ENCODE measurements around the gene TSPAN17.
"Not testable (repeated sequence)": the region's sequence is repeated elsewhere in the genome, so short reads cannot be mapped to it uniquely, and the experiment has no call there.

The TSPAN17 gene, protein sequence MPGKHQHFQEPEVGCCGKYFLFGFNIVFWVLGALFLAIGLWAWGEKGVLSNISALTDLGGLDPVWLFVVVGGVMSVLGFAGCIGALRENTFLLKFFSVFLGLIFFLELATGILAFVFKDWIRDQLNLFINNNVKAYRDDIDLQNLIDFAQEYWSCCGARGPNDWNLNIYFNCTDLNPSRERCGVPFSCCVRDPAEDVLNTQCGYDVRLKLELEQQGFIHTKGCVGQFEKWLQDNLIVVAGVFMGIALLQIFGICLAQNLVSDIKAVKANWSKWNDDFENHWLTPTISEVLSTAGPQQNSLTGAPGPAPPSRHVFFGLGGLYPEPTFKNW

DNA sequence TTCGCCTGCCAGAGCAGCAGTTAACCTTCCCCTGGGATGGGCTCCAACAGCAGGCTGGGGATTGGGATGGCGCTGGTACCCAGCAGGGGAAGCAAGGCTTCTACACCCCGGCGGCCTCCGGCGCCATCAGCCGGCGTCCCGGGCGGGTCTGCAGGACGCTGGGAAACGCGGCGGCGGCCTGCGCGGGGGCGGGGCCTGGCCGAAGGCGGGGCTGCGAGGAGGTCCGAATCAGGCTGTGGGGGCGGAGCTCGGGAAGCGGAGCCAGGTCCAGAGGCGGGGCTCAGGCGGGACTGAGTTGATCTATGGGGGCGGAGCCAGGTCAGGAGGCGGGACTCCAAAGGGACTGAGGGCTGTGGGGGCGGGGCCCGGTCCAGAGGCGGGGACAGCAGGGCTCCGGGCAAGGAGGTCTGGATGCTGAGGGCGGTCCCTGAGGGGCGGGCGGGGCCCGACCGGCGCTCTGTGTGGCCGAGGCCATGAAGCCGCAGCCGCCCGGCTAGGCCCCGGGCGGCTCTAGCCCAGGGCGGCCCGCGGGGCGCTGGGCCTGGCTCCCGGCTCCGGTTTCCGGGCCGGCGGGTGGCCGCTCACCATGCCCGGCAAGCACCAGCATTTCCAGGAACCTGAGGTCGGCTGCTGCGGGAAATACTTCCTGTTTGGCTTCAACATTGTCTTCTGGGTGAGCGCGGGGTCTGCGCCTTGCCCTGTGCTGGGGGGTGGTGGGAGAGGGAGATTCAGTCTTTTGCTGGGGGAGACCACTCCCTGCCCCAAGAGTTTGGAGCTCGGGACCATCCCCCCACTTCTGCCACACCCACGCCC is at the start of gene TSPAN17:
TSPAN17 (plus strand) TSS at position 455 of the 813 bp plus-strand sequence; CDS start at position 587, 132 bp downstream.
- DNase-seq, result peak; percentile 95

DNA sequence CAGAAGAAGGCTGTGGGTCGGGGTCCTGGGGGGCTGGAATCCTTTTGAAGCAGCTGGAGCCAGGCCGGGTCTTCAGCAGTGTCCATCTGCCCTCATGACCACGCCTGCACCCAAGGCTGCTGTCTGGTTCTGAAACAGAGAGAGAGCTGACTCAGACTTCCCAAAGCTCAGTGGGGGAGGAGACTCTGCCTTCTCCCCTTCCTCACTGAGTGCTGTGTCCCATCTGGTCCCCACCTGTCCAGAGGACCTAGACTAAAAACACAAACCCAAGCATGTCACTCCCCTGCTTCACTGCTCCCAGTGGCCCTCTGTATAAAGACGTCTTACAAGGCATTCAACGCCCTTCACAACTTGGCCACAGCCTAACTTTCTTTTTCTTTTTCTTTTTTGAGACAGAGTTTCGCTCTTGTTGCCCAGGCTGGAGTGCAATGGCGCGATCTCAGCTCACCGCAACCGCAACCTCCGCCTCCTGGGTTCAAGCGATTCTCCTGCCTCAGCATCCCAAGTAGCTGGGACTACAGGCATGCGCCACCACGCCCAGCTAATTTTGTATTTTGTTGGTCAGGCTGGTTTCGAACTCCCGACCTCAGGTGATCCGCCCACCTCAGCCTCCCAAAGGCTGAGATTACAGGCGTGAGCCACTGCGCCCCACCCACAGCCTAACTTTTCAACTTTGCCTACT is 47.4 kb upstream of the TSPAN17 start:
- not testable (repeated sequence) for DNase-seq

DNA sequence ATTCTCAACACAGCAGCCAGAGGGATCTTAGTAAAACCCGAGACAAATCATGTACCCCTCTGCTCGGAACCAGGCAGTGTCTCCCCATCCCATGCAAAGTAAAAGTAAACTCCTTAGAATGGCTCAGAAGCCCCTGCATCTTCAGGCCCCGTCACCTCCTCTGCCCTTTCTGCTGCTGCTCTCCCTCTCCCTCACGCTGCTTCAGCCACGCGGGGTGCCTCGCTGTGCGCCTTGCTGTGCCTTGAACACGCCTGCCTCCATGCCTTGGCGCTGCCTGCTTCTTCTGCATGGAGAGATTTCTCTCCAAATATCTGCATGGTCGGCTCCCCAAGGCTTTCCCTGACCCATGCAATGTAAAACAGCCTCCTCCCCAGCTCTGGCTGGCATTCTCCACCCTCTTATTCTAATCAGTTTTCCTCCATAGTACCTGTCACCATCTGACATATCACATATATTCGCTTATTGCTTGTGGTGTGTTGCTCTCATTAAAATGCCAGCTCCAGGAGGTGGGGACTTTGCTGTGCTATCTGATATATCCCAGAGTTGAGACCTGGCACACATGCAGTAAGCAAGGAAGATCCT is 45.3 kb upstream of the TSPAN17 start:
- no peak for DNase-seq

DNA sequence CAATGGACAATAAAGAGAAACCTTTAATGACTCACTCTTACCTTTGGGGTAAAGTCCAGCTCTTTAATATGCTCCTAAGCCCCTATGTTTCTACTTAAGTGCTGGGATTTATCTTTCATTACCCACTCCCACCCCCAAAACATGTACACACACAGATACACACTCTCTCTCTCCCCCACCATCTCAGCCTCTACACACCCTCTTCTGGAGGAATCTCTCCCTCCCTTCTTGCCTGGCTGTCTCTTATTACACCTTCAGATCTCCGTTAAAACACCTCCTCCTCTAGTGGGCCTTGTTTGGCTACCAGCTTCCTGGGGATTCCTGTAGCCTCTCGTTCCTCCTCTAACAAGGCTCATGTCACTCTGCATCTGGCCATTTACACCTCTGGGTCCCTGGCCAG is 44.2 kb upstream of the TSPAN17 start:
- no peak for DNase-seq

DNA sequence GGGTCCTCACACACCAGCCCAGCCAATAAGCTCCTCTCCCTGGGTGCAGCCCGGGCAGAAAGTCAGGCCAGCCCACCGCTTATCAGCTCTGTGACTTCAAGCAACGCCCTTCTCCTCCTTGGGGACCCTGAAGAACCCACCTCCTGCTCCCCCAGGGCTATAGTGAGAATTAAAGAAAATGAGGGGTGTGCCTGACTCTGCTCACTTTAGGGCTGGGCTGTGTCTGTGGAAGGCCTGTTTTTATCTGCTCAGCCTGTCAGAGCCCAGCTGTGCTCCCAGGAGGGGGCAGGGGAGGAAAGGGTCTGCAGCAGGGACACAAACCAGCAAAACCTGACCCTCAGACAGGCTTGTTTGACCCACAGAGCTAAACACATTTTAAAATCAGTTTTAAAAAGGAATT is 41.3 kb upstream of the TSPAN17 start:
- no peak for DNase-seq

DNA sequence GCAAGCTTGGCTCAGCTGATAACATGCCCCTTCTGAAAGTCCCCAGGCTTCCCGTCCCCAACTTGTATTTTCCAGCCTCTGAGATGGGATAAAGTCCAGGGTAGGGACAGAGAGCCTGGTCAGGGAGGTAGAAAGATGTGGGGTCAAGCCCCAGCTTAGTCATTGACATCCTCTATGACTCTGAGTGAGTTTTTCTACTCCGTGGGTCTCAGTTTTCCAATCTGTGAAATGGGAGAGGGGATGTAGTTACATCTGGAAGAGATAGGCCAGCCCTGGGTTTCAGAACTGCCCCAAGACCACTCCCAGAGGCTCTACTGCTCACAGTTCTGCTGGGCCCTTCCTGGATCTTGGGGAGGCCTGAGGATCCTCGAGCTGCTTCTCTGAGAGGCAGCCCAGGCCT is 40.4 kb upstream of the TSPAN17 start:
- DNase-seq, result no peak

DNA sequence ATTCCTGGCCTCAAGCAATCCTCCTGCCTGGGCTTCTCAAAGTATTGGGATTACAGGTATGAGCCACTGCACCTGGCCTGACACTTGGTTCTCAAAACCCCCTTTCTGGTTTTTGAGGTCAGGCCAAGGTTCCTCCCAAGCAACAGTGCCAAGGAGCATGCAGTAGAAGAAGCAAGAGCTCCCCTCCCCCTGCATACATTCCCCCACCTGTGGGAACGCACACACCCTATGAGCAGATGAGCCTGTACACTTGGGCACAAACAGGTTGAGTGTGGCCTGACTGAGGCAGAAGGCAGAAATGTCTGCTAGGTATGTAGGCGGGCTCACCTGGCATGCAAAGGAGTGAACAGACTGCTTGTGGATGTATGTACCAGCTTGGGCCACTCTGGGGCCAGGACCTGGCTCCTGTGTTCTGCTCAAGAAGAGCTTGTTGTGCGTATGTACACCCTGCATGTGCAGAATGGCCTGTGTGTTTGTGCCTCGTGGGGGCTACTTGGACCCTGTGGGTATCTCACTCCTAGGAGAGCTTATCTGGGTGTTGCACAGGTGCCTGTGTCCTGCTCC is 39.1 kb upstream of the TSPAN17 start:
- no peak for DNase-seq

DNA sequence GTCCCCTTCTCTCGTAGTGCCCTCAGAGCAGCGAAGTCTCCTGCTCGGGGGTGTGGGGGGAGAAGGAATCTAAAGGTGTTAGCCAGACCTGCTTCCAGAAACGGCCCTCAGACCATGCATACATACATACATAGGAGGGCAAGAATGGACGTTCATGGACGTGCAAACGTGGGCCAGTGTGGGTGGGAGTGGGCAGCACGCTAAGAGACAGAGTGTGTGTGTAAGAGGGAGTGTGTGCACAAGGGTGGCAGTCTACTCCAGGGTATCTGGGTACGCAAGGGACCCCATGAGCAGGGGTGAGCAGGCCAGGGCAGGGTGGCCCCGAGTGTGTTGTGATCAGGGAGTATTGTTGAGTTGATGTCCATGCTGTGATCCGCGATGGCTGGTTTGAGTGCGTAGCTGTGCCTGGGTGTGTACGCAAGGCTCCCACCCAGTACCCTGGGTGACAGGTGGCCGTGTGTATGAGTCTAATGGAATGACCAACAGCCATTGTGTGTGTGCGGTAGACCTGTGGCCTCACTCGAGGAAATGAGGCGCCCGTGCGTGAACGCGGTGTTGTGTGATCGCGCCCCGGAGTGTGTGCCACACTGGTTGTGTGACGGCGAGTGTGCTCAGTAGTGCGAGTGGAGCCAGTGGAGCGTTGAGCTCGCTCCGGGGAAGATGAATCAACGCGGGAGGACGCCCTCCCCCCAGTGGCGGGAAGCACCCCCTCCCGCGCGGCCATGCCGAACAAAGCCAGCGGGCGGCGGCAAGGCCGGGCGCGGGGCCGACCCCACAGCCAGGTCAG is 38.2 kb upstream of the TSPAN17 start:
- DNase-seq, result no peak

DNA sequence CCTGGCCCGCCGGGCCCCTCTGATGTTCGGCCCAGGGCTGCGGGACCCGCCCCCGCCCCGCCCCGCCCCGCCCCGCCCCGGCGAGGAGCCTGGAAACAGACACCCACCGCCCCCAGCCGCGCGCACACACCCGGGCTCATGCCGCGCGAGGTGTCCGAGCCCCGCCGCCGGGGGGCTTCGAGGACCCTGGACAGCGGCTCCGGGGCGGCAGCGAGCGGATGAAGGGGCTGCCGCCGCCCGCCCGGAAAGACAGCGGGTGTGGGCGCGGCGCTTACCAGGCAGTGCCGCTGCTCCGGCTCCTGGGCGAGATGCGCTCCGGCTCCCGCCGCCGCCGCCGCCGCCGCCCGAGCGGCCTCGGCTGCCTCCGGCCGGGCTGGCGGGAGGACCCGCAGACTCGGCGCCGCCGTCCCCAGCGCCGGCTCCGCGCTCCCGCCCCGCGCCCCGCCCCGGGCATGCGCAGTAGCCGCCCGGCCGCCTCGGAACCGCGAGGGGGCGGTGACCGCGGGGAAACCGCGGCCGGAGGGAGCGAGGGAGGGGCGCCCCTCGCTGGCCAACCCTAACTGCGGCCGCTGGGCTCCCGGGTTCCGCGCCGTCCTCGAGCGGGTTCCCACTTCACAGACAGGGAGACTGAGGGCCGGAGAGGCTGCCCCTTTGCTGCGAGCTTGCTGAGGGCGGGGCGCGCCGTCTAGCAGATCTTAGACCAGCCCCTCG is 37.4 kb upstream of the TSPAN17 start, which contains the start of gene GPRIN1:
GPRIN1 (minus strand) TSS at position 433 of the 711 bp plus-strand sequence. CDS start 10,322 bp downstream, outside the sequence.
- DNase-seq, result no peak

DNA sequence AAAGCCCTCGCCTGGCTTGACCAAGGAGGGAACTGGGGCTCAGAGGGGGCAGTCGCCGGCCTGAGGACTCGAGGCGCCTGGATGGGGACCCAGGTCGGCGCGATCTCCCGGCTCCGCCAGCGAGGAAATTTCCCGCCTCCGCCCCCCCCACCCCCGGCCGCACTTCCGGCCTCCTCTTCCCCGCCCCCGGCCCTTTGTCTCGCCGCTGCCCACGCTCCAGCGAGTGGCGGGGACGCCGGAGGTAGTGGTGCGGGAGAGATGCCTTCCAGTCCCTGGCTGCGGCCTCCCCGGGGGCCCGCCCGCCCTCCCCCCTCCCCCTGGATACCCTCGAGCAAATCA is 36.9 kb upstream of the TSPAN17 start:
- DNase-seq, result no peak

DNA sequence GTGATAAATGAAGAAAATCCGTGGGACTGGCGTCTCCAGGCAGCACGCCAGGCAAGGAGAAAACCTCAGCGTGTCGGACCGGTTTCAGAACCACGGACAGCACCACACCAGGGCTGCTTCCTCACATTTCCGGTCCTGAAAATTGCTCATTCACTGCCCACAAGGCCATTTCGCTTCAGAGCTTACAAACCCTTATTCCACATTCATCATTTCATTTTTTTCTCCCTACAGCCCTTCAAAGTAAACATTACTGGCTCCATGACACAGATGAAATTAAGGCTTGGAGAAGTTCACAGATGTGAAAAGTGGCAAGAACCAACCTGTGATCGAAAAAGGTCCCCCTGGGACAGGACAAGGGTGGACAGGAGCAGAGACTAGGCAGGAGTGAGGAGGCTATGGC is 35.8 kb upstream of the TSPAN17 start:
- no peak for DNase-seq

DNA sequence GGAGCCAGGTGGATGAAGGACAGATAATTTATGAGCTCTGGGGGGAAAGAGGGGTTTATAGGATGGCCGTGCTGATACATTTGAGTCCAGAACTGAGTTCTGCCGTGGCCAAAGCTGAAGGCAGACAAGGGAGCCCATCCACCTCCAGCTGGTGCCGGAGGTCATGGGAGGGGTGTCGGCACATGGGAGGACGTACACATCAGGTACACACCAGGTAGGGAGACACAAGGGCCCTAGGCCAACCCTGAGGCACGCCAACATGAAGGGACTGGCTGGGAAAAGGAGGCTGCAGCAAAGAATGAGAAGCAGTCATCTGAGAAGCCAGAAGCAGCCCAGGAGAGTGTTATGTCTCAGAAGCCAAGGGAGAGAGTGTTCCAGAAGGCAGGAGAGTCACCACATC is 35.3 kb upstream of the TSPAN17 start:
- no peak for DNase-seq

DNA sequence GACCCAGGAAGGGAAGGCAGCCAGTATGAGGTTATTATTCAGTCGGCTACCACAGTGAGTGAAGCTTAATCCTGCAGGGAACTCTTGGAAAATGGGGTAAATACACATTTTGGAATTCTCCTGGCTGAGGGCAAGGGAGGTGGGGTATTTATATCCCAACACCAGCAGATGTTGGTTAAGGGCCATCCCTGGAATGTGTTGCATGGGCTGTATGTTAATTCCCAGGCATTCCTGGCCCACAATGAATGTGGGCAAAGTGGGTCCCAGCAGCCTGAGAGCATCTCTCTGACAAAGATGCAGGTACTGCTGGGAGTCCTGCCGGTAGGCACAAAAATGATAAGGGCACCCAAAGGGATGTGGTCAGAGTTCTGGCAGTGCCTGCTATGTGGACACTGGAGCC is 34.4 kb upstream of the TSPAN17 start:
- DNase-seq, result no peak

DNA sequence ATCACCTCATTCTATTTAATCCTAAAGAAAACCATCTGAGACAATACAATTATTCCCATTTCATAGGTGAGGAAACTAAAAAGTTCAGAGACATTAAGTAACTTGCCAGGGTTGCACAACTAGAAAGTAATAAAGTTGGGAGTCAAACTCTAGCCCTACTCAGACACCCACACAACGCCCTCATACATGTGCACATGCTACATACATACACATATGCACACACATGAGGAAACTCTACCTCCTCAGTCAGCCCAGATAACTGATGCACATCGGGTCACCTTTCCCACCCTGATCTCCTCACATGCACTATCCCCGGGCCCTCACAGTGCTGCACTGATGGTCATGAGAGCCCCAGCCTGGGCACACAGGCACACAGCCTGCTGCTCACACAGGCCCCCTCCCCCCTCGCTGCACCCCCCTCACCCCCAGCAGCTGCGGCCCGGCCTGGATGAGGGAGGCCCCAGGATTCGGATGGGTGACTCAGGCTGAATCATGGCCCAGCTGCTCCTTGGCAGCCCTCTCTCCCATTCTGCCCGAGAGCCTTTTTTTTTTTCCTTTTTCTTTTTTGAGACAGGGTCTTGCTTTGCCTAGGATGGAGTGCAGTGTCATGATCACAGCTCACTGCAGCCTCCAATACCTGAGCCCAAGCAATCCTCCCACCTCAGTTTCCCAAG is 32.3 kb upstream of the TSPAN17 start:
- DNase-seq, result peak; percentile 56

DNA sequence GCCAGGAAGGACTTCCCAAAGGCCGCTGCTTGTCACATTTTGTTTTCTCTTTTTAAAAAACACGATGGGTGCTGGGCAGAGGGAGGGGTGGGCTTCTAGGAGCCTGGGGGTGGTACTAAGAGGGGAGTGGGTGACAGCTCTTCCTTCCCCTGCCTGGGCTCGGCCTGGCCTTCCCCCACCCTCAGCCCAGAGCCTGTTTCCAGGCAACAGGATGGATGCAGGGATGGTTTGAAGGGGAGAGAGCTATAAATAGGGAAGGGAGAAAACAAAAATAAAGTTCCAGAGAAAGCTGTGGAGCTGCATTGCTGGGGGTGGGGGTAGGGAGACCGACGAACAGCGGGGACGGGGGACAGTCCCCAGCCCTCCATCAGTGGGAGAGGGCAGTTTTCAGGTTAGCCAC is 30.8 kb upstream of the TSPAN17 start:
- no peak for DNase-seq

DNA sequence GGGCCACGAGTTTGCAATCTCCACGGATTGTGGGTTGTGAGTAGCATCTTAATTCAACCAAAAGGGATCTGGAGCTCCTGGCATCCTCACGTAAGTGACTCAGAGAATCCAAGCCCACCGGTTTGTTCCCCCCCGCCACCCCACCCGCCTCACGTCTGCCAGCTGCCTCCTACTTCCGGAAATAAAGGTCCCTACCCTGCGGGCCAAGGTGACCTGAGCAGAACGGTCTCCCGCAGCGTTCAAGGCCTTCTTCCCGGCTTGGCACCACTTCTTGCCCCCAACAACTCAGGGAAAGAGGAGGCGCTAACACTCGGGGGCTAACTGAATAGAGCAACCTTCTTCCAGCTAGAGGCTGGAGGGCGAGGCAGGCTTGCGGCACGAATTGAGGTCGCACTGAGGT is 28.5 kb upstream of the TSPAN17 start:
- DNase-seq, result no peak

DNA sequence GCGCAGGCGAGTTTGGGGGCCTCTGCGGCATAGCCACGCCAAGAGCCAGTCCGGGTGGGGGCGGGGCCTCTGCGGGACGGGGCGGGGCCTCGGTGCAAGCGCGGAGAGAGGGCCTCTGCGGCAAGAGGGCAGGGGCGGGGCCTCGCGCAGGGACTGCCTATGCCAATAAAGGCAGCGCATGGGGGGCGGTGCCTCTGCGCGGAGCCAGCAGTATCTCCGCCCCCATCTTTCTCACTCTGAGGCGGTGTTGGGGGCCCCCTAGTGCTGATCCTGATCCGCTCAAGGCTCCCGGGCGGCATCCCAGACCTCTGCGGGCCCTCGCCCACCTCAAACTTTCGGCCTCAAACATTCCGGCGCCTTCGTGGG is 28.1 kb upstream of the TSPAN17 start:
- no peak for DNase-seq

DNA sequence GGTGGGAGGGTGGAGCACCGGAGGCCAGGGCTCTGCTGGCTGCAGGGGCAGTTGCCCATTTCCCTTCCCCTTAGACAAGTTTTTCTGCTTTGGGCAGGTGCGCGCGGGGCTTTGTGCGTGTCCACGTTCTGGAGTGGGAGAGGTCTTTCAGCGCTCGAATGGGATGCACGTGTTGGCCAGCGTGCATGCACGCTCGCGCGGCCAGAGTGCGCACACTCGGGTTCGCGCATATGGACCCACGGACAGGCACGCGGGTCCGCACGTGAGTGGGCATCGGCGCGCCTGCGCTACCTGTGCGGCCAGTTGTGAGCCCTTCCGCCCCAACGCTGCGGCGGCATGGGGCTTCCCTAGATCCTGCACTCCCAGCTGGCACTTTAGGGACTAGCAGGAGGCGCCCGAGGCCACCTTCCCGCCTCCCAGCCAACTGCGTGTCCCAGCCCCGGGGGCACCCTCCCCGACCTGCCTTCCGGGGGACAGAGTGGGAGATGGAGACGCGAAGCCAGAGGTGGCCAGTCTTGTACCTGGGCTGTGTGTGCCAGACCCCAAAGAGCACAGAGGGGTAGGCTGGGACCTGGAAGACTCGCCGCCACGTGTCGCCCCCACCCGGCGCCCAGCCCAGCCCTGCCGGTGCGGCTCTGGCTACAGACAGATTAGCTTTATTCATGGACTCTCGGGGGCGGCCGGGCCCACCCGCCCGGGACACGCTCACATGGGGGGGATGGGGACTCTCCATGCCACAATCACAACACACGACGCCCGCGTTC is 27.5 kb upstream of the TSPAN17 start:
- no peak for DNase-seq

DNA sequence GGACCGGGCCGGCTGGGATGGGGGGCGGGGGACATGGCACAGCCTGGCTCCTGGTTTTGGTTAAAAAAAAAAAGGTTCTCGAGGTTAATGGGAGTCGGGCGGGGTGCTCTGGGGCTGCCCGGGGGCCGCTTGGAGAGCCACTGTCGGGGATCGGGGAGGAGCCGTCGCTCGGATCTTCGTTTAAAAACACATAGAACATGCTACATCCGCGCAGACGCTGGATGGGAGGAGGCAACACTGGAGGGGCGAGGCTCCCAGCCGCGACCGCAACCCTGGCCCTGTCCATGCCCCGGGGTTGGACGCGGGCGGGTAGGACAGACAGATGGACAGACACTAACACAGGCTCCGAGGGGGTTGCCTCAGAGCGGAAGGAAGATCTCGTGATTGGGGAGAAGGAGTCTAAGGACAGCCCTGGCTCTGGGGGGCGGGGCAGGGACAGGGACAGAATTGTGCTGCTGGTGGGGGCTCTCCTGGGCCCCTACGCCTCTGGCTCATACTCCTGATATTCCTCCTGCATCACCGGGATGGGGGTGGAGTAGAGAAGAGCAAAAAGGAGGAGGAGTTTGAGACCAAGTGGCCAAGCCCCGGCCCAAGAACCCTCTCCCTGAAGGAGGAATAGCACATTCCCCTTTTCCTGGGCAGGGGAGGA is 26.8 kb upstream of the TSPAN17 start:
- DNase-seq, result no peak

DNA sequence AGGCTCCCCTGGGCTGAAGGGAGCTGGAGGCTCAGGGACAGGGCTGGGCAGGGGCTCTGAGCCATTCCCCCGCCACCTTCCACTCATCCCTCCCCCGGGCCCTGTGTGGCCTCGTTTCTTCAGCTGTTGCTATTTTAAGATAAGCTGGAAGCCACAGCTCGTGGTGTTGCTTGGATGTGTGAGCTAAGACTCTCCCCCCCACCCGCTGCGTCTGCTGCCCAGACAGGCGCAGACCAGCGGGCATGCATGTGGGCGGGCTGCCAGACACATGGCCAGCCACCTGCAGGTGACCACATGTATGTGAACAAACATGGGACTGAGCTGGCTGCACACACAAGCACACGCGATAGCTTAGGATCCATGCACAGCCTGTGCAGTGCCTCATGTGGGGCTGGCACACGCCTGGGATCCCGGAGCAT is 25.6 kb upstream of the TSPAN17 start:
- no peak for DNase-seq

Measured in NCI-H1694 (cell line).